Hepatocyte (in vitro differentiated cells): ENCODE measurements around the gene PROC.

Source experiments
- EZH2 ChIP-seq: fragments of 200-600 bp; sonication (generic); IDR thresholded peaks from 2 replicates; pipeline ENCODE4 v1.6.1; 2016; ENCODE audit warnings: antibody characterized with exemption, mild to moderate bottlenecking, borderline replicate concordance
- TF ChIP-seq, protein P1 (sequence below): fragments of 200-600 bp; sonication (generic); IDR thresholded peaks from 2 replicates; pipeline ENCODE4 v1.5.1; 2016; ENCODE audit warnings: antibody characterized with exemption, mild to moderate bottlenecking; ENCODE audit not compliant: poor library complexity

DNA sequence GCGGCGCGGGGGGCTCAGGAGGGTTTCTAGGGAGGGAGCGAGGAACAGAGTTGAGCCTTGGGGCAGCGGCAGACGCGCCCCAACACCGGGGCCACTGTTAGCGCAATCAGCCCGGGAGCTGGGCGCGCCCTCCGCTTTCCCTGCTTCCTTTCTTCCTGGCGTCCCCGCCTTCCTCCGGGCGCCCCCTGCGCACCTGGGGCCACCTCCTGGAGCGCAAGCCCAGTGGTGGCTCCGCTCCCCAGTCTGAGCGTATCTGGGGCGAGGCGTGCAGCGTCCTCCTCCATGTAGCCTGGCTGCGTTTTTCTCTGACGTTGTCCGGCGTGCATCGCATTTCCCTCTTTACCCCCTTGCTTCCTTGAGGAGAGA lies 5.2 kb downstream of the PROC start:
- TF ChIP-seq, protein P1, sequence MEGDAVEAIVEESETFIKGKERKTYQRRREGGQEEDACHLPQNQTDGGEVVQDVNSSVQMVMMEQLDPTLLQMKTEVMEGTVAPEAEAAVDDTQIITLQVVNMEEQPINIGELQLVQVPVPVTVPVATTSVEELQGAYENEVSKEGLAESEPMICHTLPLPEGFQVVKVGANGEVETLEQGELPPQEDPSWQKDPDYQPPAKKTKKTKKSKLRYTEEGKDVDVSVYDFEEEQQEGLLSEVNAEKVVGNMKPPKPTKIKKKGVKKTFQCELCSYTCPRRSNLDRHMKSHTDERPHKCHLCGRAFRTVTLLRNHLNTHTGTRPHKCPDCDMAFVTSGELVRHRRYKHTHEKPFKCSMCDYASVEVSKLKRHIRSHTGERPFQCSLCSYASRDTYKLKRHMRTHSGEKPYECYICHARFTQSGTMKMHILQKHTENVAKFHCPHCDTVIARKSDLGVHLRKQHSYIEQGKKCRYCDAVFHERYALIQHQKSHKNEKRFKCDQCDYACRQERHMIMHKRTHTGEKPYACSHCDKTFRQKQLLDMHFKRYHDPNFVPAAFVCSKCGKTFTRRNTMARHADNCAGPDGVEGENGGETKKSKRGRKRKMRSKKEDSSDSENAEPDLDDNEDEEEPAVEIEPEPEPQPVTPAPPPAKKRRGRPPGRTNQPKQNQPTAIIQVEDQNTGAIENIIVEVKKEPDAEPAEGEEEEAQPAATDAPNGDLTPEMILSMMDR: no peak
- TF ChIP-seq EZH2: no peak
